HG02571 (cell line): ENCODE data around the gene TTL.
A peak's percentile ranks its signal among the peaks of the same experiment; 100 is the strongest.
"Not testable (repeated sequence)": the region's sequence is repeated elsewhere in the genome, so short reads cannot be mapped to it uniquely, and the experiment has no call there.

Experiments used
- ATAC-seq: cut with Tn5 transposase; IDR thresholded peaks from one replicate; pipeline ENCODE4 v1.9.1; 2021; ENCODE audit warnings: mild to moderate bottlenecking, moderate library complexity; ENCODE audit not compliant: unreplicated experiment

TTL gene

GRCh38 chr2:112474844-112475486, 7.0 kb upstream of the TTL start:
- ATAC-seq = no peak

DNA sequence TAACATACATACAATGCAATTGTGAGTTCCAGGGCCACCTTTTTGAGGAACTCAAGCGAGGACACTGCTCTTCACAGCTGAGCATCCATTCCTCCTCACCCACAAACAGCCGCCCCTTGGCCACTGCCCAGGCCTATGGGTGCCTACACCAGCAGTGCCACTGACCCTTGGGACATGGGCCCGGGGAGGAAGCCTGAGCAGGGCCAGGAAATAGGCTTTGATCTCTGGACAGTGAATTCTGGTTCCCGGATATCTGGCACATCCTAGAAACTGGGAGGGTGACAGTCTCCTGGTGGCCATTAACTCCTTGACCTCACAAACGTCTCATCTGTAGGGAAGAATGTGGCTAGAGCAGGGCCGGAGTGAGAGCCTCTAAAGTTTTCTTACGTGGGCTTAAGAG, 5.5 kb upstream of the TTL start:
- ATAC-seq = no peak

DNA sequence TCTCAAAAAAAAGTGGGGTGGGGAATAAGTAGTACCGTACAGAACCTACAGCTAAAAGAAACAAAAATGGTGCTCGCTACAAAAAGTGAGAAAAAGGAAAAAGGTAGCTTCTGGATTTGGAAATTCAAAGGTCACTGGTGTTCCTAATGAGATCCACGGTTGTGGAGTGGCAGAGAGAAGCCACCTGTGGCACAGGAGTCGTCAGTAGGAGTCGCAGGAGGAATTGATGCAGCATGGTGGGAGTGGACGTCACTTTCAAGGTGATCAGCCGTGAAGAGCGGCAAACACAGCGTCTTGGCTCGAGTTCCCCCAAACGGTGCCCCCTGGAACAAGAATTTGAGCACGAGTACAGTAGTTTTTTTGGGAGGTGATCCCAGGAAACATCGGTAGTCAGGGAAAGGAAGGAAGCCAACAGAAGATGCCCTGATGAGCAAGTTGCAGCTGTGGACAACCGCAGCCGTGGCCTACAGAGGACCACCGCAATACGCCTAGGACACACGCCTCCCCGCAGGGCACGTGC, 1.4 kb upstream of the TTL start:
- no peak for ATAC-seq

DNA sequence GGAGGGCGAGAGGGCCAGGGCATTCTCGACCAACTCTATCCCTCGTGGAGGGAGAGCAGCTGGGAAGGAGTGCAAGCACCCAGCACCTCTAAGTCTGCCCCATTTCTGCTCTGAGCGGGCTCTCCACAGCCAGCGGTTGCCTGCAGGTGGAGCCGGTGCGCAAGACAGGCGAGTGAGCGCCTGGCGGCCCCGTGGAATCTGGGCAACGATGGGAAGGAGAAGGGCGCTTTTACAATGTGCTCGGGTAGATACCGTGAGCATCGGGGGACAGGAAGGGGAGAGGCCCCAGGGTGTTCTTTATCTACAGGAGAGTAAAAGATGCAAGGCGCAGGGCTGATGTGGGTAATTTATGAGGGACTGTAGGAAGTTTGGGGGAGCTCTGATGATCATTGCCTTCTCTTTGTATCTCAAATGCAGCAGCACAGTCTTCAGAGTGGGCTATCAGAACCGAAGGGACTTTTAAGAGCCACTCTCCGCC, 867 bp upstream of the TTL start:
- peak; percentile 50 for ATAC-seq

GRCh38 chr2:112482309-112483041, 519 bp downstream of the TTL start:
- peak; percentile 28 for ATAC-seq

DNA sequence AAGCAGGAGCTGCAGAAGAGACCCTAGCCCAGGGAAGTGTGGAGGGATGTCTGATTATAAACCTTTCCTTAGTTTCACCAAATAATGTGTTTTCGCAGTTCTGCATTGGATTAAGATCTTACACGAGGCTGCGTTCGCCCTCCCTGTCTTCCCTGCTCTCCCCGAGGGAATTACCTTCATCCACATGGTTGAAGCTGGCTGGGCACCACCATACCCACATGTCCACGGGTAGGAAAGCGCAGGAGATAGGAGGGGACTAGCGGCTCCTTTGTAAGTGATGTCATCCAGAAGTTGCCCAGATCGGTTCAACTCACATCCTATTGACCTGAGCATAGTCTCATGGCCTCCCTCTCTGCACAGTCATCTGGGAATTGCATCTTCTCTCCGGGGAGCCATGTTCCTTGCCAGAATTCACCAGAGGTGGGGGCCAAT, 1.1 kb downstream of the TTL start:
- ATAC-seq = no peak

GRCh38 chr2:112483831-112484230, 1.9 kb downstream of the TTL start:
- no peak for ATAC-seq

DNA sequence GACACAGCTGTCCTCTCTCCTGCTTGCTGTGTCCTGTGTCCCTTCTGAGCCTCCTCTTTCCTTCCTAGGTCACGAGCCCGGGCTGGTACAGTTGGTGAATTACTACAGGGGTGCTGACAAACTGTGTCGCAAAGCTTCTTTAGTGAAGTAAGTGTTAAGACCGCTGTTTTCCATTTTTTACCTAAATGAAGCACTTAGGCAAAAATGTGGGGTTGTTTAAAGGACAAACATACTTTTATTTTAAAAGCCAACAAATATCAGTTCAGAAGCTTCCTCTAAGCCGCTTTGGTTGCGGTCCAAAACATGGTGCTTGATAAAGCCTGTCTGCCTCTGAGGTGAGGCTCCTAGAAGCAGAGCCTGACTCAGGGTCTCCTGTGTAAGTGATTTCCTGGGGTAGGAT, 3.9 kb downstream of the TTL start:
- no peak for ATAC-seq

GRCh38 chr2:112486895-112487294, 4.9 kb downstream of the TTL start:
- ATAC-seq = no peak

DNA sequence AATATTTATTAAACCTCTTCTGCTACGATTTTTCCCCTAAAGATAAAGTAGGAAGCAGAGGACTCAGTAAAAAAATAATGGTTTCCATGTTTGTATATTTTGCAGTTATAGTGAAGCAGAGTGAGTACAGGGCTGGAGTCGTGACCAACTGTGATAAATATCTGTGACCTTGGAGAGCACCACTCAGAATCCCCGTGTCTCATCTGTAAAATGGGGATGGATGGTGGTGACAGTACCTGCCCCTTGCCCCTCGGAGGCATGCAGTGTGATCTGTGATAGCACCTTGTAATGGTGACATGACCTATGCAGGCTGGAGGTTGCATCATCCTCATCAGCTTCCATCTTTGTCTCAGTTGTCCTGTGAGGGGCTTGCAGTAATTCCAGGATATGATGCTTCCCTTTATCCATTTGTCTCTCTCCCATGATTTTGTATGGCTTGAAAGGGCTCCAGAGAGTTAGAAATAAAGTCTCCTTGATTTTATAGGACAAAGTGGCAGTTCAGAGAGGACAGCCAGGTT, 5.5 kb downstream of the TTL start:
- no peak for ATAC-seq

GRCh38 chr2:112488201-112488600, 6.2 kb downstream of the TTL start:
- no peak for ATAC-seq

GRCh38 chr2:112491946-112492345, 10.0 kb downstream of the TTL start:
- no peak for ATAC-seq

DNA sequence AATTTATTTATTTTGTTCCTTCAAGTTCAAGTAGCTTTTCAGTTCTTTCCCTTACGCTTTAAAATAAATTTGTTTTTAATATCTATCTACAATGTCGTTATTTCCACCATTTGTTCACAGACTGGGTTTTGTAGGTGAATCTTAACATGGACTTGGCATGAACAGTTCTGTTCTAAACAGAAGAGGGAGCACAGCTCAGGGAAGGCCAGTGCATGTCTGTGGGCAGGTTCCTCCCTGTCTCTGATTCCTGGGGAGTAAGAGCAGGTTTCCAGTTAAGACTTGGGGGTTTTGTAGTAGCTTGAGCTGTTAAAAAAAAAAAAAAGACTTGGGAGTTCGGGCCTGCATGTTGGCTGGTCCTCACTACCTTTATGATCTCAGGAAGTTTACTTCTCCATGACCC, 11.1 kb downstream of the TTL start:
- ATAC-seq = no peak

DNA sequence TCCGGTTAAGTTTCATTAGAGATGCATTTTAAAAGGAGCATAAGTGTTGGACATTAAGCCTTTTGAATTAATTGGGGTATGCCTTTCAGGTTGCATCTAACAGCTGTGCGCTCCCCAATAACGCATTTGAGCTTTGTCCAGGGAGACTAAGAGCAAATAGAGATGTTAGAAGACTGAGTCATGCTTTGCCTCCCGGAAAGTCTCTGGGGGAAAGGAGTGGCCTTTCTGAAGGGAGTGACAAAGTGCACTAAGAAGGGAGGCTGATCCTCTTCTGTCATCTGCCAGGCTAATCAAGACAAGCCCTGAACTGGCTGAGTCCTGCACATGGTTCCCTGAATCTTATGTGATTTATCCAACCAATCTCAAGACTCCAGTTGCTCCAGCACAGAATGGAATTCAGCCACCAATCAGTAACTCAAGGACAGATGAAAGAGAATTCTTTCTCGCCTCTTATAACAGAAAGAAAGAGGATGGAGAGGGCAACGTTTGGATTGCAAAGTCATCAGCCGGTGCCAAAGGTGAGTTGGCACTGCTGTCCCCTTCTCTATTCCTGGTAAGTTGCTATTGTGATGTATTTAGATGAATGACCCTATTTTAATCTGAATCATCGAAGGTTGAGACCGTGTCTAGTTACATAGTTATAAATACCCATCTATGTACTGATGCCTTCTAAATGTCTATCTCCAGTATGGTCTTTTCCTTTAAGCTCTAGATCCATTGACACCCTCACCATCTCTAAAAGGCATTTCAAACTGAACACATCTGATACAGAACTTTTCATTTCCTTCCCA, 12.1 kb downstream of the TTL start:
- ATAC-seq = no peak

DNA sequence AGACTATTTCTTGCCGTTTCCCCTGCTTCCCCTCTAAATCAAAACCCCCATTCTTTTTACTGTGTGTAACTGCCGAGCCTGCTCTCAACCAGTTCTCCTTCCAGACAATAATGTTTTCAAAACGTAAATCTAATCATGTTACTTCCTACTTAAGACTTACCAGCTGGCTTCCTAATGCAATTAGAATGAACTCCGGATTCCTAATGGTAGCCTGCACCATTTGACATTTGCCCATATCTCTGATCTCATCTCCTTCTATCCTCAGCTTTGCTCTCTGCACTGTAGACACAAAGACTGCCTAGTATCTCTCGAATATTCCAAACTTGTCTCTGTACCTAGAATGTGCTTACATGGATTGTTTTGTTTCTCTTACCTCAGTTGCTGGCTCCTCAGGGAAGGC, 12.9 kb downstream of the TTL start:
- no peak for ATAC-seq

GRCh38 chr2:112495878-112496277, 13.9 kb downstream of the TTL start:
- not testable (repeated sequence) for ATAC-seq

- not testable (repeated sequence) for ATAC-seq
Observed at GRCh38 chr2:112500850-112501484, 19.0 kb downstream of the TTL start.

DNA sequence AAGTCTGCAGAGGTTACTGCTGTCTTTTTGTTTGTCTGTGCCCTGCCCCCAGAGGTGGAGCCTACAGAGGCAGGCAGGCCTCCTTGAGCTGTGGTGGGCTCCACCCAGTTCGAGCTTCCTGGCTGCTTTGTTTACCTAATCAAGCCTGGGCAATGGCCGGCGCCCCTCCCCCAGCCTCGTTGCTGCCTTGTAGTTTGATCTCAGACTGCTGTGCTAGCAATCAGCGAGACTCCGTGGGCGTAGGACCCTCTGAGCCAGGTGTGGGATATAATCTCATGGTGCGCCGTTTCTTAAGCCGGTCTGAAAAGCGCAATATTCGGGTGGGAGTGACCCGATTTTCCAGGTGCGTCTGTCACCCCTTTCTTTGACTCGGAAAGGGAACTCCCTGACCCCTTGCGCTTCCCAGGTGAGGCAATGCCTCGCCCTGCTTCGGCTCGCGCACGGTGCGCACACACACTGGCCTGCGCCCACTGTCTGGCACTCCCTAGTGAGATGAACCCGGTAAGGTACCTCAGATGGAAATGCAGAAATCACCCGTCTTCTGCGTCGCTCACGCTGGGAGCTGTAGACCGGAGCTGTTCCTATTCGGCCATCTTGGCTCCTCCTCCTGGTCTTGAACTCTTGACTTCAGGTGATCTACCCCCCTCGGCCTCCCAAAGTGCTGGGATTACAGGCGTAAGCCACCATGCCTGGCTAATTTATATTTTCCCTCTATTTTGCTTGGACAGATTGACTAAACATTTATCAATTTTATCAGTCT, 27.5 kb downstream of the TTL start:
- not testable (repeated sequence) for ATAC-seq

- ATAC-seq = no peak
Observed at GRCh38 chr2:112516801-112517200, 34.8 kb downstream of the TTL start.

DNA sequence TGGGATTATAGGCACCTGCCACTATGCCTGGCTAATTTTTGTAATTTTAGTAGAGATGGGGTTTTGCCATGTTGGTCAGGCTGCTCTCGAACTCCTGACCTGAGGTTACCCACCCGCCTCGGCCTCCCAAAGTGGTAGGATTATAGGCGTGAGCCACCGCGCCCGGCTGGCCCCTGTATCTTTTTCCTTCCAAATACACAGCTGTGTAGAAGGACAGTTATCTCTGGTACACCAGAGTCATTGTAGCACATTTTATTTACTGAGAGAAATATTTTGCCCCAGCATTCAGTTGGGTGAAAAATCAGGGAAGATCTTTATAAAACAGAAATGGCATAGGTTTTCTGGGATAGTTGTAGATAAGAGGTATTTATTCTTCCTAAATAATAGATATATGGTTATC, 36.9 kb downstream of the TTL start:
- ATAC-seq = no peak
